SK-N-SH (cell line): ENCODE measurements around the gene TGFBR3L. TPM values are rescaled to one million over a fixed set of nuclear protein-coding genes. Genes with fewer than 3 reads are reported as not detected.

Experiments used
- CTCF ChIA-PET: fragments of 300-600, 350-600 bp; formaldehyde crosslinking; extraction: SDS; loops from one replicate; lab custom pipeline; 2021; lab: Yijun Ruan, JAX
- POLR2A ChIA-PET: fragments of 350-600 bp; sonication (Branson Sonifier 250); formaldehyde crosslinking; extraction: SDS; loops from one replicate; lab custom pipeline; 2020; ENCODE audit warnings: antibody characterized with exemption, inconsistent platforms; lab: Yijun Ruan, JAX
- DNase-seq: peaks from one replicate; pipeline ENCODE4 v3.0.0; 2012
- H2AFZ ChIP-seq: fragments of 200-600 bp; sonication (generic); 2 replicates; pipeline ENCODE4 v1.8.1; 2016; ENCODE audit warnings: antibody characterized with exemption, mild to moderate bottlenecking, low read depth
- H3F3A ChIP-seq: fragments of 200-600 bp; sonication (generic); replicated peaks from 2 replicates; pipeline ENCODE3; 2016; ENCODE audit warnings: antibody characterized with exemption, mild to moderate bottlenecking; ENCODE audit not compliant: insufficient read depth
- H3K27ac ChIP-seq, 2 experiments: fragments of 200-500 bp in 1 of 2; fragments of 200-600 bp in 1 of 2; sonication (Bioruptor generic) in 1 of 2; sonication (generic), shearing (Covaris generic) in 1 of 2; 2 replicates each; pipeline versions ENCODE4 v1.5.1 to v1.6.1; 2014 to 2016; ENCODE audit warnings: low read depth in 2 of 2, inconsistent platforms in 1 of 2, low read length in 1 of 2, mild to moderate bottlenecking in 1 of 2, mixed read lengths in 1 of 2
- H3K27me3 ChIP-seq: fragments of 200-600 bp; sonication (generic), shearing (Covaris generic); 2 replicates; pipeline ENCODE4 v1.6.1; 2016; ENCODE audit warnings: mixed run types; ENCODE audit not compliant: insufficient read depth
- H3K36me3 ChIP-seq, 2 experiments: fragments of 200-500 bp in 1 of 2; fragments of 200-600 bp in 1 of 2; sonication (Bioruptor generic) in 1 of 2; sonication (generic) in 1 of 2; replicated peaks in 1 of 2; 2 replicates each; pipeline versions ENCODE3 to v1.5.1; 2014 to 2016; ENCODE audit warnings: low read length in 1 of 2, mild to moderate bottlenecking in 1 of 2; ENCODE audit not compliant: insufficient read depth in 2 of 2, control insufficient read depth in 1 of 2
- H3K4me1 ChIP-seq, 2 experiments: fragments of 200-500 bp in 1 of 2; fragments of 200-600 bp in 1 of 2; sonication (Bioruptor generic) in 1 of 2; sonication (generic), shearing (Covaris generic) in 1 of 2; 2 replicates each; pipeline versions ENCODE4 v1.5.1 to v1.6.1; 2014 to 2016; ENCODE audit warnings: low read depth in 1 of 2, low read length in 1 of 2, mixed run types in 1 of 2; ENCODE audit not compliant: insufficient read depth in 2 of 2, control insufficient read depth in 1 of 2
- H3K4me2 ChIP-seq: fragments of 200-600 bp; sonication (generic), shearing (Covaris generic); 2 replicates; pipeline ENCODE4 v1.6.1; 2017; ENCODE audit warnings: mixed run types
- H3K4me3 ChIP-seq, 2 experiments: fragments of 200-500 bp in 1 of 2; fragments of 200-600 bp in 1 of 2; sonication (Bioruptor generic) in 1 of 2; sonication (generic), shearing (Covaris generic) in 1 of 2; 2 replicates each; pipeline versions ENCODE4 v1.5.1 to v1.8.1; 2014 to 2016; ENCODE audit warnings: low read depth in 2 of 2, inconsistent platforms in 1 of 2, low read length in 1 of 2, mild to moderate bottlenecking in 1 of 2, mixed read lengths in 1 of 2, moderate library complexity in 1 of 2
- H3K79me2 ChIP-seq: fragments of 200-600 bp; sonication (generic); 2 replicates; pipeline ENCODE4 v1.8.1; 2017; ENCODE audit warnings: mild to moderate bottlenecking; ENCODE audit not compliant: insufficient read depth
- H3K9ac ChIP-seq: fragments of 200-600 bp; sonication (generic); 2 replicates; pipeline ENCODE4 v1.6.1; 2017; ENCODE audit warnings: mixed run types
- H3K9me2 ChIP-seq: fragments of 200-600 bp; sonication (generic); 2 replicates; pipeline ENCODE4 v1.6.1; 2017; ENCODE audit warnings: mixed run types
- H3K9me3 ChIP-seq: fragments of 200-600 bp; sonication (generic); 2 replicates; pipeline ENCODE4 v1.6.1; 2017; ENCODE audit warnings: mixed run types, mild to moderate bottlenecking, moderate library complexity
- H4K20me1 ChIP-seq: fragments of 200-600 bp; sonication (generic); 2 replicates; pipeline ENCODE4 v1.6.1; 2017; ENCODE audit warnings: mild to moderate bottlenecking, mixed run types; ENCODE audit not compliant: insufficient read depth
- CTCF ChIP-seq: fragments of 200-600 bp; sonication (generic); IDR thresholded peaks from 2 replicates; pipeline ENCODE4 v1.6.1; 2017; ENCODE audit warnings: antibody characterized with exemption, mild to moderate bottlenecking, moderate library complexity
- GABPA ChIP-seq: IDR thresholded peaks from 2 replicates; pipeline ENCODE4 v1.4.0; 2012; ENCODE audit warnings: low read depth, mild to moderate bottlenecking
- GATA2 ChIP-seq: sonication (generic); formaldehyde crosslinking; IDR thresholded peaks from 2 replicates; pipeline ENCODE4 v1.5.0; 2020; ENCODE audit warnings: mild to moderate bottlenecking, missing genetic modification reagents
- MEF2A ChIP-seq: IDR thresholded peaks from 2 replicates; pipeline ENCODE4 v1.4.0; 2012; ENCODE audit warnings: low read depth, borderline replicate concordance
- MXI1 ChIP-seq: IDR thresholded peaks from 2 replicates; pipeline ENCODE4 v1.6.1; 2012; ENCODE audit warnings: mild to moderate bottlenecking, low read depth, low read length, improper control_type of control experiment
- NFIC ChIP-seq: IDR thresholded peaks from 2 replicates; pipeline ENCODE4 v1.4.0; 2012; ENCODE audit warnings: borderline replicate concordance
- SIN3A ChIP-seq: IDR thresholded peaks from 2 replicates; pipeline ENCODE4 v1.6.1; 2012; ENCODE audit warnings: low read depth, mild to moderate bottlenecking, low read length, moderate library complexity, borderline replicate concordance
- TAF1 ChIP-seq: IDR thresholded peaks from 2 replicates; pipeline ENCODE4 v1.6.1; 2012; ENCODE audit warnings: low read depth, mild to moderate bottlenecking, low read length, moderate library complexity, borderline replicate concordance
- TEAD4 ChIP-seq: IDR thresholded peaks from 2 replicates; pipeline ENCODE4 v1.4.0; 2012; ENCODE audit warnings: mild to moderate bottlenecking, borderline replicate concordance; ENCODE audit not compliant: insufficient read depth
- USF2 ChIP-seq: fragments of 150-350 bp; IDR thresholded peaks from 2 replicates; pipeline ENCODE4 v1.6.1; 2017; ENCODE audit warnings: antibody characterized with exemption, low read length, low read depth, borderline replicate concordance
- YY1 ChIP-seq: IDR thresholded peaks from 2 replicates; pipeline ENCODE4 v1.4.0; 2012; ENCODE audit warnings: low read depth, mild to moderate bottlenecking
- WGBS: methylation state at CpG from one replicate; pipeline ENCODE4 v1.1.6; 2017; ENCODE audit warnings: low lambda C conversion rate; 5-methylcytosine and 5-hydroxymethylcytosine counted together
- polyA plus RNA-seq, 3 experiments: library from polyadenylated mRNA; depleted of rRNA; stranded (reverse); fragments of >200 nt; gene quantifications; 2 replicates each; pipeline ENCODE4 v1.2.3, GENCODE V29; 2012

The TGFBR3L gene
- polyA plus RNA-seq, 1 of the 3 experiments (the other 2 are of a cell fraction), result 0.87 TPM

DNA sequence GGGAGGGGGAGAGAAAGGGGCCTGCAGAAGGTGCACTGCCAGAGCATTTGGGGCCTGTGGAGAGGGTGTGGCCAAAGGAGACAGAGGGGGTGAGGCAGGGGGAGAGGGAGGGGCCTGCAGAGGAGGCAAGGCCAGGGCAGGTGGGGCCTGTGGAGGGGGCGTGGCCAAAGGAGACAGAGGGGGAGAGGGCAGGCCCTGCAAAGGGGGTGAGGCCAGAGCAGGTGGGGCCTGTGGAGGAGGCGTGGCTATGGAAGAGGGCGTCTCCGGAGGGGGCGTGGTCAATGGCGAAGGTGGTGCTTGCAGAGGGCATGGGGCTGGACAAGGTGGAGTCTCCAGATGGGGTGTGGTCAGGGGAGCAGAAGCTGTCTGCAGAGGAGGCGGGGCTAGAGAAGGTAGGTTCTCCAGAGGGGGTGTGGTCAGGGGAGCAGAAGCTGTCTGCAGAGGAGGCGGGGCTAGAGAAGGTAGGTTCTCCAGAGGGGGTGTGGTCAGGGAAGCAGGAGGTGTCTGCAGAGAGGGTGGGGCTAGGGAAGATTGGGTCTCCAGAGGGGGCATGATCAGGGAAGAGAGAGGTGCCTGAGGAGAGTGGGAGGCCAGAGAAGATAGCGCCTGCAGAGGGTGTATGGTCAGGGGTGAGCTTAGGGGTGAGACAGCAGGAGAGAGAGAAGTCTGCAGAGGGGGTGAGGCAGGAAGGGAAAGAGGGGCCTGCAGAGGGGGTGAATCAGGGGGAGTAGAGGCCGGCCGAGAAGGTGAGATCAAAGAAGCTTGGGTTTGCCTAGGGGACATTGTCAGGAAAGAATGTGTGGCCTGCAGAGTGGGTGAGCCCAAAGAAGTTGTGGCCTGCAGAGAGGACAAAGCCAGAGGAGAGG, 43.8 kb upstream of the TGFBR3L start:
- CTCF ChIA-PET, result no interaction called here
- Histone ChIP-seq H2AFZ (0 out of 2 replicates have a peak overlapping the region, but pooled peaks have one; percentile 92), H3K9me3 (no peaks in the 10 kb centered on the region), H3K36me3 (no peaks in the 10 kb centered on the region), H3K4me3 (no peak overlapping the region), H3K4me1 (peaks cover 0 to 30% of the 10 kb centered on the region in 2 experiments; a peak in 2 of 4 replicates), H3F3A (peaks cover 14% of the 10 kb centered on the region), H3K9me2 (no peaks in the 10 kb centered on the region), H4K20me1 (no peaks in the 10 kb centered on the region), H3K79me2 (no peaks in the 10 kb centered on the region), H3K27me3 (no peaks in the 10 kb centered on the region), H3K9ac (no peak overlapping the region), H3K27ac (peak overlapping the region in 1 of 2 experiments; percentile 74; a peak in 1 of 4 replicates), H3K4me2 (no peak overlapping the region)
- peak; percentile 78 for DNase-seq
- TF ChIP-seq YY1 (no peak), GATA2 (no peak)
- WGBS, result 69% methylated on average over 11 of the region's 11 CpGs
- POLR2A ChIA-PET, result interaction anchor here (0.6 kb wide), 2 partner anchors 12 to 434 kb away, joined by 3 to 4 read pairs; no protein-coding TSS in a partner anchor

- Histone ChIP-seq H3K9me3 (no peaks in the 10 kb centered on the region), H3K4me3 (peak overlapping the region in 1 of 2 experiments; percentile 24; a peak in 3 of 4 replicates), H3K9ac (no peak overlapping the region), H2AFZ (peak overlapping the region; percentile 92), H3K79me2 (no peaks in the 10 kb centered on the region), H3K27me3 (no peaks in the 10 kb centered on the region), H3K9me2 (no peaks in the 10 kb centered on the region), H3K4me1 (peaks cover 0 to 30% of the 10 kb centered on the region in 2 experiments; a peak in 2 of 4 replicates), H4K20me1 (no peaks in the 10 kb centered on the region), H3K4me2 (peak overlapping the region; percentile 55), H3K27ac (peak overlapping the region; percentile 53 to 74), H3K36me3 (no peaks in the 10 kb centered on the region), H3F3A (peaks cover 14% of the 10 kb centered on the region)
- 11% methylated on average over 30 of the region's 33 CpGs for WGBS
- POLR2A ChIA-PET, result no interaction called here
- CTCF ChIA-PET, result interaction anchor here (0.7 to 1.6 kb wide), 4 partner anchors 10 to 56 kb away, joined by 3 to 5 read pairs (median 4); partner anchors contain the start of gene MAP2K7
- peak; percentile 83 for DNase-seq
- peak; percentile 47; the same call in 1 of the 2 replicates for TF ChIP-seq MXI1
- no peak for TF ChIP-seq SIN3A
- no peak for TF ChIP-seq MEF2A
- no peak for TF ChIP-seq TAF1
- TF ChIP-seq CTCF, result no peak
- TF ChIP-seq NFIC, result no peak
- no peak for TF ChIP-seq USF2
- TF ChIP-seq GABPA, result no peak
- no peak for TF ChIP-seq TEAD4
Measured at GRCh38 chr19:7871437-7872305, 43.0 kb upstream of the TGFBR3L start.
